HEK293 (cell line): Measurements from ENCODE around the gene TNFRSF4.

Source experiments
- ATF2 ChIP-seq: fragments of 450-650 bp; formaldehyde crosslinking; IDR thresholded peaks from 2 replicates; pipeline ENCODE4 v1.5.1; 2016; ENCODE audit warnings: missing biosample characterization, missing genetic modification characterization, low read depth
- BCL11A ChIP-seq: fragments of 450-650 bp; formaldehyde crosslinking; IDR thresholded peaks from 2 replicates; pipeline ENCODE4 v1.5.1; 2016; ENCODE audit warnings: low read depth, missing biosample characterization, missing genetic modification characterization
- CTCF ChIP-seq: fragments of 450-650 bp; formaldehyde crosslinking; IDR thresholded peaks from 2 replicates; pipeline ENCODE4 v1.5.1; 2016; ENCODE audit warnings: missing biosample characterization, missing genetic modification characterization
- TCF7L2 ChIP-seq: IDR thresholded peaks from 2 replicates; pipeline ENCODE4 v1.6.1; 2011; ENCODE audit warnings: low read depth, mild to moderate bottlenecking, inconsistent platforms, low read length, moderate library complexity, borderline replicate concordance
- TSHZ1 ChIP-seq: fragments of 450-650 bp; formaldehyde crosslinking; IDR thresholded peaks from 2 replicates; pipeline ENCODE4 v1.5.1; 2016; ENCODE audit warnings: missing biosample characterization, missing genetic modification characterization, borderline replicate concordance
- WT1 ChIP-seq: fragments of 450-650 bp; formaldehyde crosslinking; IDR thresholded peaks from 2 replicates; pipeline ENCODE4 v1.5.1; 2016; ENCODE audit warnings: missing biosample characterization, missing genetic modification characterization
- YY2 ChIP-seq: fragments of 450-650 bp; formaldehyde crosslinking; IDR thresholded peaks from 2 replicates; pipeline ENCODE4 v1.5.1; 2016; ENCODE audit warnings: missing biosample characterization, missing genetic modification characterization
- ZNF140 ChIP-seq: fragments of 450-650 bp; formaldehyde crosslinking; IDR thresholded peaks from 2 replicates; pipeline ENCODE4 v1.5.1; 2016; ENCODE audit warnings: missing biosample characterization, missing genetic modification characterization
- ZNF274 ChIP-seq, 2 experiments: fragments of 200-500 bp in 1 of 2; fragments of 450-650 bp in 1 of 2; sonication (Bioruptor generic) in 1 of 2; formaldehyde crosslinking in 1 of 2; IDR thresholded peaks; 2 replicates each; pipeline versions ENCODE4 v1.5.1 to v1.6.1; 2014 to 2016; ENCODE audit warnings: borderline replicate concordance in 1 of 2, inconsistent platforms in 1 of 2, low read length in 1 of 2, missing biosample characterization in 1 of 2, missing genetic modification characterization in 1 of 2
- ZNF280C ChIP-seq: fragments of 450-650 bp; formaldehyde crosslinking; IDR thresholded peaks from 2 replicates; pipeline ENCODE4 v1.5.1; 2016; ENCODE audit warnings: missing biosample characterization, missing genetic modification characterization
- ZNF530 ChIP-seq: fragments of 450-650 bp; formaldehyde crosslinking; IDR thresholded peaks from 2 replicates; pipeline ENCODE4 v1.5.1; 2016; ENCODE audit warnings: low read depth, missing biosample characterization, missing genetic modification characterization
- ZNF555 ChIP-seq: fragments of 450-650 bp; formaldehyde crosslinking; conservative IDR thresholded peaks from 2 replicates; pipeline ENCODE4 v1.5.1; 2017; ENCODE audit warnings: missing biosample characterization, mild to moderate bottlenecking, missing genetic modification characterization, inconsistent platforms
- ZNF580 ChIP-seq: fragments of 450-650 bp; formaldehyde crosslinking; IDR thresholded peaks from 2 replicates; pipeline ENCODE4 v1.5.1; 2016; ENCODE audit warnings: missing biosample characterization, missing genetic modification characterization
- ZNF639 ChIP-seq: fragments of 450-650 bp; formaldehyde crosslinking; IDR thresholded peaks from 2 replicates; pipeline ENCODE4 v1.5.1; 2016; ENCODE audit warnings: missing biosample characterization, missing genetic modification characterization

GRCh38 chr1:1204998-1205768 lies 8.8 kb downstream of the TNFRSF4 start:
- TF ChIP-seq TCF7L2: no peak
- TF ChIP-seq ATF2 (tag by site-specific recombination): no peak
- TF ChIP-seq ZNF140 (tag by site-specific recombination): no peak
- no peak for TF ChIP-seq ZNF274 (IDR thresholded peaks at IDR 0.05; ENCODE audit: low read length)
- no peak for TF ChIP-seq ZNF274 (tag by site-specific recombination; IDR thresholded peaks at IDR 0.05; ENCODE audit: borderline replicate concordance)
- TF ChIP-seq ZNF639 (tag by site-specific recombination): no peak
- no peak for TF ChIP-seq BCL11A (tag by site-specific recombination)
- TF ChIP-seq CTCF: no peak
- TF ChIP-seq YY2 (tag by site-specific recombination): no peak
- TF ChIP-seq ZNF580: no peak
- no peak for TF ChIP-seq ZNF530
- no peak for TF ChIP-seq TSHZ1 (tag by site-specific recombination)
- TF ChIP-seq ZNF280C (tag by site-specific recombination): no peak
- no peak for TF ChIP-seq WT1 (tag by site-specific recombination)
- no peak for TF ChIP-seq ZNF555 (tag by site-specific recombination)
